ENCODE measurements around the gene MGAT4B.

The MGAT4B gene

GRCh38 chr5:179827680-179828079, 21.0 kb upstream of the MGAT4B start:
- no peak for DNase-seq (ENCODE audit: low read depth in 1 of 2, low spot score in 1 of 2)

GRCh38 chr5:179825655-179826182, 19.1 kb upstream of the MGAT4B start:
- no peak for DNase-seq (ENCODE audit: low read depth in 1 of 2, low spot score in 1 of 2)

- DNase-seq (ENCODE audit: low read depth in 1 of 2, low spot score in 1 of 2) = no peak
Measured at GRCh38 chr5:179824745-179825112, 18.1 kb upstream of the MGAT4B start.

- DNase-seq (ENCODE audit: low read depth in 1 of 2, low spot score in 1 of 2) = no peak
Measured at GRCh38 chr5:179823937-179824744, 17.5 kb upstream of the MGAT4B start.

GRCh38 chr5:179822444-179822990, 15.9 kb upstream of the MGAT4B start:
- DNase-seq (ENCODE audit: low read depth in 1 of 2, low spot score in 1 of 2) = no peak

GRCh38 chr5:179822059-179822432, 15.4 kb upstream of the MGAT4B start:
- no peak for DNase-seq (ENCODE audit: low read depth in 1 of 2, low spot score in 1 of 2)

- peak; percentile 72 to 74 for DNase-seq (ENCODE audit: low read depth in 1 of 2, low spot score in 1 of 2)
Measured at GRCh38 chr5:179821298-179822058, 14.8 kb upstream of the MGAT4B start.

GRCh38 chr5:179820483-179821297, 14.0 kb upstream of the MGAT4B start, which contains the start of gene SQSTM1:
Gene SQSTM1, plus strand, starts transcription at chr5:179820905. Its CDS starts 32 bp downstream, at chr5:179820937.
- peak; percentile 60 to 75 for DNase-seq (ENCODE audit: low read depth in 1 of 2, low spot score in 1 of 2)

- no peak for DNase-seq (ENCODE audit: low read depth in 1 of 2, low spot score in 1 of 2)
Measured at GRCh38 chr5:179820127-179820482, 13.4 kb upstream of the MGAT4B start.

GRCh38 chr5:179819296-179820126, 12.8 kb upstream of the MGAT4B start:
- peak in 1 of 2 donors; percentile 27 for DNase-seq (ENCODE audit: low read depth in 1 of 2, low spot score in 1 of 2)

- peak; percentile 78 to 82 for DNase-seq (ENCODE audit: low read depth in 1 of 2, low spot score in 1 of 2)
Measured at GRCh38 chr5:179818746-179819295, 12.2 kb upstream of the MGAT4B start.

- no peak for DNase-seq (ENCODE audit: low read depth in 1 of 2, low spot score in 1 of 2)
Measured at GRCh38 chr5:179817890-179818745, 11.5 kb upstream of the MGAT4B start.

GRCh38 chr5:179817470-179817840, 10.8 kb upstream of the MGAT4B start:
- no peak for DNase-seq (ENCODE audit: low read depth in 1 of 2, low spot score in 1 of 2)

- no peak for DNase-seq (ENCODE audit: low read depth in 1 of 2, low spot score in 1 of 2)
Measured at GRCh38 chr5:179816796-179817469, 10.3 kb upstream of the MGAT4B start.

- DNase-seq (ENCODE audit: low read depth in 1 of 2, low spot score in 1 of 2) = no peak
Measured at GRCh38 chr5:179816401-179816795, 9.7 kb upstream of the MGAT4B start.

- DNase-seq (ENCODE audit: low read depth in 1 of 2, low spot score in 1 of 2) = no peak
Measured at GRCh38 chr5:179815491-179816249, 9.0 kb upstream of the MGAT4B start.

- DNase-seq (ENCODE audit: low read depth in 1 of 2, low spot score in 1 of 2) = no peak
Measured at GRCh38 chr5:179814090-179814489, 7.4 kb upstream of the MGAT4B start.

Data from activated T-helper 1 cell treated with anti-CD3 and anti-CD28 coated beads, Interleukin-2, amount 50 U/mL, for 16 hours (primary cell).